Uterus (tissue), 4 donors: ENCODE measurements around the gene ITGA2B. TPM values are rescaled to one million over a fixed set of nuclear protein-coding genes. Genes with fewer than 3 reads are reported as not detected.

Experiments
- DNase-seq, 2 donors: peaks; one replicate each; pipeline ENCODE4 v3.0.0-alpha.2; 2019 to 2020
- H3K27ac ChIP-seq, 2 donors: fragments of 200-600 bp; sonication (generic); 1 replicate in 1 of 2; 2 replicates in 1 of 2; pipeline ENCODE4 v1.5.1; 2016 to 2018
- H3K27me3 ChIP-seq, 2 donors: fragments of 200-600 bp; sonication (generic); one replicate each; pipeline ENCODE4 v1.5.1; 2018 to 2019; ENCODE audit warnings: control low read depth in 1 of 2
- H3K36me3 ChIP-seq, 2 donors: fragments of 200-600 bp; sonication (generic); one replicate each; pipeline ENCODE4 v1.5.1; 2019; ENCODE audit warnings: control low read depth in 1 of 2
- H3K4me1 ChIP-seq, 2 donors: fragments of 200-600 bp; sonication (generic); one replicate each; pipeline ENCODE4 v1.5.1; 2018 to 2019; ENCODE audit warnings: control low read depth in 1 of 2
- H3K4me3 ChIP-seq, 2 donors: fragments of 200-600 bp; sonication (generic); 1 replicate in 1 of 2; 2 replicates in 1 of 2; pipeline ENCODE4 v1.5.1; 2018 to 2019; ENCODE audit warnings: mild to moderate bottlenecking in 1 of 2
- H3K9me3 ChIP-seq, 2 donors: fragments of 200-600 bp; sonication (generic); one replicate each; pipeline ENCODE4 v1.5.1; 2019; ENCODE audit warnings: control low read depth in 1 of 2
- CTCF ChIP-seq, 4 experiments: fragments of 200-600 bp in 2 of 4; fragments of 450-650 bp in 2 of 4; sonication (generic) in 2 of 4; IDR thresholded peaks; one replicate each; pipeline ENCODE4 v1.5.1; 2016 to 2019; ENCODE audit warnings: antibody characterized with exemption in 4 of 4, mild to moderate bottlenecking in 2 of 4, moderate library complexity in 1 of 4
- POLR2A ChIP-seq, 2 donors: fragments of 450-650 bp; IDR thresholded peaks; one replicate each; pipeline ENCODE4 v1.6.1; 2016; ENCODE audit warnings: antibody characterized with exemption in 2 of 2, mild to moderate bottlenecking in 1 of 2, moderate library complexity in 1 of 2
- intact Hi-C: fragments of 100-400 bp; cut with DNase I; formaldehyde crosslinking; loops from one replicate; pipeline ENCODE4 v1.15.1; 2023; ENCODE audit warnings: low total_unique reads
- total RNA-seq, 4 donors: library from RNA; depleted of rRNA in 3 of 4; stranded (reverse); fragments of >200 nt in 3 of 4; gene quantifications; one replicate each; pipeline versions ENCODE4 v1.1.0 to v1.2.4, GENCODE V29; 2014 to 2023
- donor health status: DM: yes; HTN: yes; CAD: no.

ITGA2B gene
- total RNA-seq, 4 donors from 2014 or later: 7.4 to 7.7 TPM; not detected in 2

- TF ChIP-seq CTCF (IDR thresholded peaks at IDR 0.05): no peak
- TF ChIP-seq POLR2A (IDR thresholded peaks at IDR 0.05): no peak
- intact Hi-C loops: no loop called here
- H3K4me1 ChIP-seq: no peaks in the 10 kb centered on the region
- H3K27ac ChIP-seq: no peak overlapping the region
- no peaks in the 10 kb centered on the region for H3K27me3 ChIP-seq
- H3K4me3 ChIP-seq: no peak overlapping the region
- no peaks in the 10 kb centered on the region for H3K36me3 ChIP-seq
- DNase-seq: no peak
- no peaks in the 10 kb centered on the region for H3K9me3 ChIP-seq
These were observed 35.5 kb upstream of the ITGA2B start for GRCh38 chr17:44424828-44425461.

- intact Hi-C loops: no loop called here
- H3K4me1 ChIP-seq: no peaks in the 10 kb centered on the region
- TF ChIP-seq POLR2A (IDR thresholded peaks at IDR 0.05): no peak
- TF ChIP-seq CTCF (IDR thresholded peaks at IDR 0.05): no peak
- H3K27ac ChIP-seq: no peak overlapping the region
- H3K36me3 ChIP-seq: no peaks in the 10 kb centered on the region
- no peaks in the 10 kb centered on the region for H3K9me3 ChIP-seq
- H3K4me3 ChIP-seq: no peak overlapping the region
- no peaks in the 10 kb centered on the region for H3K27me3 ChIP-seq
- DNase-seq: no peak
These were observed 28.1 kb upstream of the ITGA2B start for GRCh38 chr17:44417553-44417952.

GRCh38 chr17:44416558-44417289 lies 27.3 kb upstream of the ITGA2B start:
- no peaks in the 10 kb centered on the region for H3K4me1 ChIP-seq
- H3K36me3 ChIP-seq: no peaks in the 10 kb centered on the region
- H3K27ac ChIP-seq: no peak overlapping the region
- no peaks in the 10 kb centered on the region for H3K27me3 ChIP-seq
- TF ChIP-seq CTCF (IDR thresholded peaks at IDR 0.05): no peak
- TF ChIP-seq POLR2A (IDR thresholded peaks at IDR 0.05): no peak
- intact Hi-C loops: no loop called here
- DNase-seq: no peak
- no peaks in the 10 kb centered on the region for H3K9me3 ChIP-seq
- no peak overlapping the region for H3K4me3 ChIP-seq

GRCh38 chr17:44414394-44415155 lies 25.1 kb upstream of the ITGA2B start:
- Histone ChIP-seq H3K27ac (no peak overlapping the region), H3K9me3 (no peaks in the 10 kb centered on the region), H3K4me3 (no peak overlapping the region), H3K4me1 (no peaks in the 10 kb centered on the region), H3K27me3 (no peaks in the 10 kb centered on the region), H3K36me3 (no peaks in the 10 kb centered on the region)
- TF ChIP-seq POLR2A (IDR thresholded peaks at IDR 0.05) (no peak), CTCF (IDR thresholded peaks at IDR 0.05) (no peak)
- no peak for DNase-seq
- intact Hi-C loops: no loop called here
